ENCODE results near the gene TMEM115. TPM values are rescaled to one million over a fixed set of nuclear protein-coding genes. Genes with fewer than 3 reads are reported as not detected.

TMEM115 gene
- total and polyA plus RNA-seq, 2 of the 13 experiments (the other 11 are each of a cell fraction or from before 2014, with no cell fraction given), result 22.1 to 30.7 TPM

DNA sequence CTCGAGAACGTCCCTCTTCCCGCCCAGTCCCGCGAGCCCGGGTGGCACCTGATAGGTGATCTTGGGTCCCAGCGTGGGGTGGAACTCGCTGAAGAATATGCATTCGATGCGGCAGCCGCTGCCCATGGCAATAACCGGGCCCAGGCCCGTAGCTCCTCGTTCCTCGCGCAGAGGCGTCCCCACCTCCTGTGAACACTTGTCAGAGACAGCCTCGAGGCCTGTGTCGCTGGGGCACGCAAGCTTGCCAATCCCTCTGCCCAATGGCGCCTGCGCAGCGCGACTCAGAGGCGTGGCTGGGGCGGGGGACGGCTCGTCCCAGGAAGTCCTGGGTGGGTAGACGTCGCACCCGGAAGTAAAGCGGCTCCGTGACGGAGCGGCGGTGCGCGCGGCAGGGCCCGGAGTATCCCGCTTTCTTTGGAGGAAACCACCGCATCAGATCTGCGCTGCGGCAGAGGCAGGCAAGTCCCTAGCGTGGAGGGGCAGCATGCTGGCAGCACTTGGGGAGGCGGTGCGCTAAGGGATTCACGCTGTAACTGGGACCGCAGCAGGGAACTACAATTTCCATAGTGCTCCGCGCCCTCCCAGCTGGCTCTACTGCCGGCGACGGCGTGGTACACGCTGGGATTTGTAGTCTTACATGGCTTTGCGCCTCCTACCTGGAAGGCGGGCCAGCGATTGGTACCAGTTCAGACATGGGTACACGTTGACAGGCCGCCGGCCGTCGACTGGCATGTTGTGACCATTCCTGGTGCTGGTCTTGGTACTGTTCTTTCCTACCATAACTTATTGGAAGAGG lies 8.6 kb downstream of the TMEM115 start, which contains the start of the genes CYB561D2 and NPRL2 (continued):
- no peak for TF ChIP-seq CENPX (CRISPR knock-in tag; IDR thresholded peaks at IDR 0.05)
- no peak; the same call in 1 of the 2 replicates for TF ChIP-seq ZMYM2 (CRISPR knock-in tag; IDR thresholded peaks at IDR 0.05)
- TF ChIP-seq AKAP8 (CRISPR knock-in tag; IDR thresholded peaks at IDR 0.05), result no peak
- peak; percentile 49 for TF ChIP-seq NFYC (CRISPR knock-in tag; IDR thresholded peaks at IDR 0.05)
- TF ChIP-seq MTA1 (CRISPR knock-in tag; IDR thresholded peaks at IDR 0.05; ENCODE audit: borderline replicate concordance), result no peak; the same call in 1 of the 2 replicates
- TF ChIP-seq ZSCAN30 (CRISPR knock-in tag; IDR thresholded peaks at IDR 0.05), result no peak
- peak; percentile 77; the same call in 1 of the 2 replicates for TF ChIP-seq RFXAP (CRISPR knock-in tag; IDR thresholded peaks at IDR 0.05; ENCODE audit: borderline replicate concordance)
- TF ChIP-seq SRF (IDR thresholded peaks at IDR 0.05; ENCODE audit: low read depth, low read length), result no peak
- TF ChIP-seq MAFF (IDR thresholded peaks at IDR 0.05; ENCODE audit: low read depth, low read length), result no peak
- no peak for TF ChIP-seq EHMT2 (IDR thresholded peaks at IDR 0.05; ENCODE audit: borderline replicate concordance, low read depth, low read length)
- TF ChIP-seq, protein P1, sequence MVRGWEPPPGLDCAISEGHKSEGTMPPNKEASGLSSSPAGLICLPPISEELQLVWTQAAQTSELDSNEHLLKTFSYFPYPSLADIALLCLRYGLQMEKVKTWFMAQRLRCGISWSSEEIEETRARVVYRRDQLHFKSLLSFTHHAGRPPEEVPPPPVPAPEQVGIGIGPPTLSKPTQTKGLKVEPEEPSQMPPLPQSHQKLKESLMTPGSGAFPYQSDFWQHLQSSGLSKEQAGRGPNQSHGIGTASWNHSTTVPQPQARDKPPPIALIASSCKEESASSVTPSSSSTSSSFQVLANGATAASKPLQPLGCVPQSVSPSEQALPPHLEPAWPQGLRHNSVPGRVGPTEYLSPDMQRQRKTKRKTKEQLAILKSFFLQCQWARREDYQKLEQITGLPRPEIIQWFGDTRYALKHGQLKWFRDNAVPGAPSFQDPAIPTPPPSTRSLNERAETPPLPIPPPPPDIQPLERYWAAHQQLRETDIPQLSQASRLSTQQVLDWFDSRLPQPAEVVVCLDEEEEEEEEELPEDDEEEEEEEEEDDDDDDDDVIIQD (CRISPR knock-in tag; IDR thresholded peaks at IDR 0.05; ENCODE audit: low read depth), result no peak
- no peak for TF ChIP-seq SMC3 (IDR thresholded peaks at IDR 0.05; ENCODE audit: low read length)
- TF ChIP-seq ETV5 (CRISPR knock-in tag; IDR thresholded peaks at IDR 0.05; ENCODE audit: borderline replicate concordance), result peak; percentile 75
- peak; percentile 71 for TF ChIP-seq FOXK1 (CRISPR knock-in tag; IDR thresholded peaks at IDR 0.05; ENCODE audit: borderline replicate concordance, low read depth)
- peak; percentile 61; the same call in 1 of the 2 replicates for TF ChIP-seq CERS6 (CRISPR knock-in tag; IDR thresholded peaks at IDR 0.05)
- TF ChIP-seq REXO4 (CRISPR knock-in tag; IDR thresholded peaks at IDR 0.05; ENCODE audit: borderline replicate concordance), result peak; percentile 95; the same call in 1 of the 2 replicates
- 0 out of 2 replicates have a peak, but pooled peaks have one; percentile 41 for TF ChIP-seq RELA (CRISPR knock-in tag; IDR thresholded peaks at IDR 0.05)
- no peak for TF ChIP-seq ZBTB46 (CRISPR knock-in tag; IDR thresholded peaks at IDR 0.05; ENCODE audit: borderline replicate concordance)
- peak; percentile 90 for TF ChIP-seq ZNF543 (CRISPR knock-in tag; IDR thresholded peaks at IDR 0.05)
- TF ChIP-seq, protein P2, sequence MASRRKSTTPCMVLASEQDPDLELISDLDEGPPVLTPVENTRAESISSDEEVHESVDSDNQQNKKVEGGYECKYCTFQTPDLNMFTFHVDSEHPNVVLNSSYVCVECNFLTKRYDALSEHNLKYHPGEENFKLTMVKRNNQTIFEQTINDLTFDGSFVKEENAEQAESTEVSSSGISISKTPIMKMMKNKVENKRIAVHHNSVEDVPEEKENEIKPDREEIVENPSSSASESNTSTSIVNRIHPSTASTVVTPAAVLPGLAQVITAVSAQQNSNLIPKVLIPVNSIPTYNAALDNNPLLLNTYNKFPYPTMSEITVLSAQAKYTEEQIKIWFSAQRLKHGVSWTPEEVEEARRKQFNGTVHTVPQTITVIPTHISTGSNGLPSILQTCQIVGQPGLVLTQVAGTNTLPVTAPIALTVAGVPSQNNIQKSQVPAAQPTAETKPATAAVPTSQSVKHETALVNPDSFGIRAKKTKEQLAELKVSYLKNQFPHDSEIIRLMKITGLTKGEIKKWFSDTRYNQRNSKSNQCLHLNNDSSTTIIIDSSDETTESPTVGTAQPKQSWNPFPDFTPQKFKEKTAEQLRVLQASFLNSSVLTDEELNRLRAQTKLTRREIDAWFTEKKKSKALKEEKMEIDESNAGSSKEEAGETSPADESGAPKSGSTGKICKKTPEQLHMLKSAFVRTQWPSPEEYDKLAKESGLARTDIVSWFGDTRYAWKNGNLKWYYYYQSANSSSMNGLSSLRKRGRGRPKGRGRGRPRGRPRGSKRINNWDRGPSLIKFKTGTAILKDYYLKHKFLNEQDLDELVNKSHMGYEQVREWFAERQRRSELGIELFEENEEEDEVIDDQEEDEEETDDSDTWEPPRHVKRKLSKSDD (CRISPR knock-in tag; IDR thresholded peaks at IDR 0.05; ENCODE audit: low read depth), result peak; percentile 73; the same call in 1 of the 2 replicates
- no peak for TF ChIP-seq ZNF362 (CRISPR knock-in tag; IDR thresholded peaks at IDR 0.05; ENCODE audit: borderline replicate concordance)

Measured in HepG2 (cell line).